Tibial nerve (tissue), 4 donors: ENCODE measurements around the gene ZFP42. TPM values are rescaled to one million over a fixed set of nuclear protein-coding genes. Genes with fewer than 3 reads are reported as not detected.

Experiments used
- DNase-seq, 2 donors: peaks; one replicate each; pipeline ENCODE4 v3.0.0-alpha.2; 2019; ENCODE audit warnings: low spot score in 2 of 2
- H3K27ac ChIP-seq, 4 donors: fragments of 200-600 bp; sonication (generic) in 3 of 4; one replicate each; pipeline ENCODE4 v1.5.1; 2017 to 2019; ENCODE audit warnings: mild to moderate bottlenecking in 1 of 4
- H3K27me3 ChIP-seq, 2 donors: fragments of 200-600 bp; sonication (generic) in 1 of 2; one replicate each; pipeline versions ENCODE4 v1.5.1 to v1.6.0; 2017 to 2019
- H3K36me3 ChIP-seq, 3 donors: fragments of 200-600 bp; sonication (generic); one replicate each; pipeline ENCODE4 v1.5.1; 2018 to 2019
- H3K4me1 ChIP-seq, 4 donors: fragments of 200-600 bp; sonication (generic) in 3 of 4; one replicate each; pipeline ENCODE4 v1.5.1; 2017 to 2019
- H3K4me3 ChIP-seq, 4 donors: fragments of 200-600 bp; sonication (generic) in 3 of 4; one replicate each; pipeline ENCODE4 v1.5.1; 2017 to 2019; ENCODE audit warnings: mild to moderate bottlenecking in 1 of 4, moderate library complexity in 1 of 4
- H3K9me3 ChIP-seq, 4 donors: fragments of 200-600 bp; sonication (generic) in 3 of 4; one replicate each; pipeline ENCODE4 v1.5.1; 2017 to 2019
- EP300 ChIP-seq, 2 donors: sonication (generic); formaldehyde crosslinking; IDR thresholded peaks; one replicate each; pipeline ENCODE4 v1.6.1; 2017; ENCODE audit warnings: antibody characterized with exemption in 2 of 2, mild to moderate bottlenecking in 1 of 2
- POLR2A ChIP-seq, 2 donors: fragments of 450-650 bp; IDR thresholded peaks; one replicate each; pipeline ENCODE4 v1.6.1; 2017; ENCODE audit warnings: antibody characterized with exemption in 2 of 2, mild to moderate bottlenecking in 2 of 2, moderate library complexity in 2 of 2
- WGBS, 2 donors: methylation state at CpG; one replicate each; pipeline ENCODE4 v1.1.5; 2018; 5-methylcytosine and 5-hydroxymethylcytosine counted together
- total RNA-seq, 4 donors: library from RNA; depleted of rRNA; stranded (reverse); fragments of >200 nt; gene quantifications; one replicate each; pipeline ENCODE4 v1.1.0, GENCODE V29; 2016
- TF ChIP-seq, protein P1 (sequence below), 5 experiments: fragments of 200-600 bp in 3 of 5; fragments of 450-650 bp in 2 of 5; sonication (generic) in 3 of 5; IDR thresholded peaks; one replicate each; pipeline ENCODE4 v1.5.1; 2016 to 2019; ENCODE audit warnings: antibody characterized with exemption in 5 of 5, mild to moderate bottlenecking in 3 of 5, moderate library complexity in 2 of 5

Gene ZFP42
- total RNA-seq, 4 donors from 2014 or later: not detected

DNA sequence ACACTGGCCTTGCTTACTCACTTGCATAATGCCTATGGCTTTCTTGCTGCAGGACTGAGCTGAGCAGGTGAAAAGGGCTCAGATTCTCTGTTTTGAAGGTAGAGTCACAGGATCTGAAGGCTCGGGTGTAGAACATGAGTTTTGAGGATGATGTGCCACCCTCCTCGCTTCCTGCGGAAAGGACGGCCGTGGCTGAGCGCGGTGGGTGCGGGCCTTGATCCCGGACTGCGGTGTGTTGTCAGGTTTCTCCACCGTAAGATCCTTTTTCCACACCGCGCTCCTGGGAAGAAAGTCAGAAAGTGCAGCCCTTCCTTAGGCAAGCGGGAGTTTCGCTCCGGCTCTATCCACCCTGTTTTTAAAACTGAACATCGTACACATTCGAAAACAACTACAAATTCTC, 36.2 kb downstream of the ZFP42 start:
- WGBS, 2 donors: 55 to 57% methylated on average over 18 of the region's 18 CpGs
- H3K27me3 ChIP-seq: no peaks in the 10 kb centered on the region
- H3K9me3 ChIP-seq: no peaks in the 10 kb centered on the region
- H3K4me3 ChIP-seq: no peak overlapping the region
- H3K4me1 ChIP-seq: no peaks in the 10 kb centered on the region
- H3K36me3 ChIP-seq: no peaks in the 10 kb centered on the region
- no peak overlapping the region for H3K27ac ChIP-seq
- no peak for DNase-seq
- TF ChIP-seq POLR2A (IDR thresholded peaks at IDR 0.05) (no peak), EP300 (IDR thresholded peaks at IDR 0.05) (no peak)
- TF ChIP-seq, protein P1, sequence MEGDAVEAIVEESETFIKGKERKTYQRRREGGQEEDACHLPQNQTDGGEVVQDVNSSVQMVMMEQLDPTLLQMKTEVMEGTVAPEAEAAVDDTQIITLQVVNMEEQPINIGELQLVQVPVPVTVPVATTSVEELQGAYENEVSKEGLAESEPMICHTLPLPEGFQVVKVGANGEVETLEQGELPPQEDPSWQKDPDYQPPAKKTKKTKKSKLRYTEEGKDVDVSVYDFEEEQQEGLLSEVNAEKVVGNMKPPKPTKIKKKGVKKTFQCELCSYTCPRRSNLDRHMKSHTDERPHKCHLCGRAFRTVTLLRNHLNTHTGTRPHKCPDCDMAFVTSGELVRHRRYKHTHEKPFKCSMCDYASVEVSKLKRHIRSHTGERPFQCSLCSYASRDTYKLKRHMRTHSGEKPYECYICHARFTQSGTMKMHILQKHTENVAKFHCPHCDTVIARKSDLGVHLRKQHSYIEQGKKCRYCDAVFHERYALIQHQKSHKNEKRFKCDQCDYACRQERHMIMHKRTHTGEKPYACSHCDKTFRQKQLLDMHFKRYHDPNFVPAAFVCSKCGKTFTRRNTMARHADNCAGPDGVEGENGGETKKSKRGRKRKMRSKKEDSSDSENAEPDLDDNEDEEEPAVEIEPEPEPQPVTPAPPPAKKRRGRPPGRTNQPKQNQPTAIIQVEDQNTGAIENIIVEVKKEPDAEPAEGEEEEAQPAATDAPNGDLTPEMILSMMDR (IDR thresholded peaks at IDR 0.05): no peak

DNA sequence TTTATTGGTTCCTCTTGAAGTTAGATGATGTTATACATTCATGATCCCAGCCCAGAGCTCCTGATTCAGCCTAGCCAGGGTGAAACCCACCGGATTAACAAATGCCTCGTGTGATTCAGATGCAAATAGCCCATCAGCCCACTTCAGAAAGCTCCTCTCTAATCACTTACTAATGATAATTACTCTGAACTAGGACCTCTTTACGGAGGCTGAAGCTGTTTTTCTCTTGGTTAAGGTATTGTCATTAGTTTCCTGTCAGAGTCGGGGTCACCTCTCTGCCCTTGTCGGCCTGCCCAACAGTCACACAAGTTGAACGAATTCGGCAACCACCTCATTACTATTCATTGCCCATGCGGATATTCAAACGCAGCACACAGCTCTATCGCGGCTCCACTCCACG, 36.6 kb downstream of the ZFP42 start:
- Histone ChIP-seq H3K9me3 (no peaks in the 10 kb centered on the region), H3K27ac (no peak overlapping the region), H3K27me3 (no peaks in the 10 kb centered on the region), H3K36me3 (no peaks in the 10 kb centered on the region), H3K4me3 (no peak overlapping the region), H3K4me1 (no peaks in the 10 kb centered on the region)
- WGBS, 2 donors: 32 to 36% methylated on average over 12 of the region's 12 CpGs
- no peak for DNase-seq
- TF ChIP-seq POLR2A (IDR thresholded peaks at IDR 0.05) (no peak), EP300 (IDR thresholded peaks at IDR 0.05) (no peak)
- TF ChIP-seq, protein P1 (IDR thresholded peaks at IDR 0.05): no peak

DNA sequence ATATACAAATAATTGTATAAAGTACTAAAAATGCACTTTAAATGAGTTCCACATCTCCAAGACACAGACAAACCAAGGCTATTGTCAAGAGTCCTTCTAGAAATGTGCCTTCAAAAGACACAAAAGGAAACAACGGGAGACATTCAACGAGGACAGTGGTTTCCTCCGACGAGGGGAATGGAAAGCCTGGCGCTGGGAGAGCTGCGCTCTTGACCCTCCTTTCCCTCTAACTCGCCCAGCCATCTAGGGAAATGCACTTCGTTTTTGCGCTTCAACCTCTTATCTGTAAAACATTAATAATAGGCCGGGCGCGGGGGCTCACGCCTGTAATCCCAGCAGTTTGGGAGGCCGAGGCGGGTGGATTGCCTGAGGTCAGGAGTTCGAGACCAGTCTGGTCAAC, 37.0 kb downstream of the ZFP42 start:
- 61 to 62% methylated on average over 16 of the region's 16 CpGs for WGBS, 2 donors

DNA sequence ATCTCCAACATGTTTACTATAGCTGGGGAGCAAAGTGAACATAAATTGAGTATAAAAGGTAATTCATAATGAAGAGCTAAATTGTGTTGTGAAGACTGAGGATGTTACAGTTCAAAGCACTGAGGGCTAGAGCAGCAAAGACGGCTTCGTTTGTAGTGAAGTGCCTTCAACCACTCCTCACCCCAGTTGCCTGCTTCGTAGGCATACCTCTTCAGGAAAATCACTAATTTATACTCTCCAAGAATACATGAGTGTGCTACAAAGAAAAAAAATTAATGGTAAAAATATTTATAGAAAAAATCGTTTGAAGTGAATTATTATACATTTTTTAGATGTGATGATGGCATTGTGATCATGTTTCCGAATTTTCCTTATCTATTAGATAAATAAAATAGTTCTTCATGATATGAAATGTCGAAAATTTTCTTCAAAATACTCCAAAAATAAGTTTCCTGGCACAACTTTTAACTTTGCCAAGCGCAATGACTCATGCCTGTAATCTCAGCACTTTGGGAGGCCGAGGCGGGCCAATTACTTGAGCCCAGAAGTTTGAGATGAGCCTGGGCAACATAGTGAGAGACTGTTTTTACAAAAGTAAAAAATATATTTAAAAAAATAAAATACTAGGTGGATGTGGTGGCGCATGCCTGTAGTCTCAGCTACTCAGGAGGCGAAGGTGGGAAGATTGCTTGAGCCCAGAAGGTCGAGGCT, 41.6 kb downstream of the ZFP42 start:
- H3K4me3 ChIP-seq: no peak overlapping the region
- no peaks in the 10 kb centered on the region for H3K4me1 ChIP-seq
- no peaks in the 10 kb centered on the region for H3K9me3 ChIP-seq
- H3K27ac ChIP-seq: no peak overlapping the region
- WGBS, 2 donors: 75 to 79% methylated on average over 12 of the region's 12 CpGs
- TF ChIP-seq, protein P1 (IDR thresholded peaks at IDR 0.05): no peak
- no peak for TF ChIP-seq EP300 (IDR thresholded peaks at IDR 0.05)
- TF ChIP-seq POLR2A (IDR thresholded peaks at IDR 0.05): no peak
- H3K27me3 ChIP-seq: no peaks in the 10 kb centered on the region
- DNase-seq: no peak
- no peaks in the 10 kb centered on the region for H3K36me3 ChIP-seq

More for the DNA sequence above, 37.0 kb downstream of the ZFP42 start:
- Histone ChIP-seq H3K27ac (no peak overlapping the region), H3K4me3 (no peak overlapping the region), H3K4me1 (no peaks in the 10 kb centered on the region), H3K36me3 (no peaks in the 10 kb centered on the region), H3K27me3 (no peaks in the 10 kb centered on the region), H3K9me3 (no peaks in the 10 kb centered on the region)
- TF ChIP-seq EP300 (IDR thresholded peaks at IDR 0.05) (no peak), POLR2A (IDR thresholded peaks at IDR 0.05) (no peak)
- TF ChIP-seq, protein P1 (IDR thresholded peaks at IDR 0.05): no peak
- no peak for DNase-seq

DNA sequence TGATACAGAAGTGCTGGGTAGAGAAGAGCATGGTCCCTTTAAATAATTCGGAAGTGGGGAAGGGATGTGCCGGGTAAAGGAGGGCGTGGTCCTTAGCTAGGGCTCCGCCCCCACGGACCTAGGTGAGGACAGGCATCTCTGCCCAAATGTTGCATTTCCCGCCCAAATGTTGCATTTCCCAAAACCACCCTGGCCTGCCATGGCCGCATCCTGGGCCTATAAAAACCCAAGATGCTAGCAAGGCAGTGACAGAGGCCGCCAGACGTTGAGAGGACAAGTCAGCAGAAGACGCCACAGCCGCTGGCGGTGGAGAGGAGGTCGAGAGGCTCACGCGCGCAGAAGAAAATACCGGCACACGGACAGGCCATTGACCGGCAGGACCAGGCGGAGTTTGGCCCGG, 46.1 kb downstream of the ZFP42 start:
- H3K4me1 ChIP-seq: no peaks in the 10 kb centered on the region
- TF ChIP-seq EP300 (IDR thresholded peaks at IDR 0.05): no peak
- TF ChIP-seq, protein P1 (IDR thresholded peaks at IDR 0.05): no peak
- TF ChIP-seq POLR2A (IDR thresholded peaks at IDR 0.05): no peak
- no peaks in the 10 kb centered on the region for H3K9me3 ChIP-seq
- DNase-seq: no peak
- no peak overlapping the region for H3K27ac ChIP-seq
- H3K36me3 ChIP-seq: no peaks in the 10 kb centered on the region
- no peaks in the 10 kb centered on the region for H3K27me3 ChIP-seq
- WGBS, 2 donors: 89 to 93% methylated on average over 21 of the region's 21 CpGs
- H3K4me3 ChIP-seq: no peak overlapping the region
